Stimulated activated CD4-positive, alpha-beta T cell treated with anti-CD3 and anti-CD28 coated beads, Interleukin-1b, Interleukin-23, amount 100 ng/mL, for 48 hours (primary cell): ENCODE data around the gene MYOZ1.
"Not testable (repeated sequence)": the region's sequence is repeated elsewhere in the genome, so short reads cannot be mapped to it uniquely, and the experiment has no call there.

Source experiments
- DNase-seq: peaks from one replicate; pipeline ENCODE4 v3.0.0-alpha.2; 2020

MYOZ1 gene

GRCh38 chr10:73647211-73647874, 6.1 kb upstream of the MYOZ1 start:
- peak; percentile 17 for DNase-seq

- no peak for DNase-seq
Measured at GRCh38 chr10:73646598-73647041, 5.3 kb upstream of the MYOZ1 start.

GRCh38 chr10:73645251-73645650, 4.0 kb upstream of the MYOZ1 start:
- DNase-seq, result no peak

GRCh38 chr10:73644767-73645166, 3.5 kb upstream of the MYOZ1 start:
- DNase-seq, result no peak

- peak; percentile 22 for DNase-seq
Measured at GRCh38 chr10:73644015-73644743, 2.9 kb upstream of the MYOZ1 start.

GRCh38 chr10:73643362-73643761, 2.1 kb upstream of the MYOZ1 start:
- DNase-seq, result no peak

- no peak for DNase-seq
Measured at GRCh38 chr10:73639286-73639685, 2.0 kb downstream of the MYOZ1 start.

GRCh38 chr10:73635781-73636180, 5.5 kb downstream of the MYOZ1 start:
- no peak for DNase-seq

- no peak for DNase-seq
Measured at GRCh38 chr10:73634421-73634820, 6.9 kb downstream of the MYOZ1 start.

- no peak for DNase-seq
Measured at GRCh38 chr10:73629165-73629564, 12.1 kb downstream of the MYOZ1 start.

GRCh38 chr10:73628405-73628804, 12.9 kb downstream of the MYOZ1 start:
- DNase-seq, result no peak

GRCh38 chr10:73627300-73627699, 14.0 kb downstream of the MYOZ1 start:
- DNase-seq, result no peak

GRCh38 chr10:73625884-73626752, 15.2 kb downstream of the MYOZ1 start:
- peak; percentile 94 for DNase-seq

- DNase-seq, result no peak
Measured at GRCh38 chr10:73625004-73625883, 16.0 kb downstream of the MYOZ1 start.

- no peak for DNase-seq
Measured at GRCh38 chr10:73623056-73623455, 18.2 kb downstream of the MYOZ1 start.

- DNase-seq, result not testable (repeated sequence)
Measured at GRCh38 chr10:73620974-73621373, 20.3 kb downstream of the MYOZ1 start.

GRCh38 chr10:73617143-73617542, 24.1 kb downstream of the MYOZ1 start:
- DNase-seq, result not testable (repeated sequence)

- no peak for DNase-seq
Measured at GRCh38 chr10:73614720-73615119, 26.6 kb downstream of the MYOZ1 start.

GRCh38 chr10:73609116-73609515, 32.2 kb downstream of the MYOZ1 start:
- DNase-seq, result no peak

- DNase-seq, result no peak
Measured at GRCh38 chr10:73601486-73601921, 39.8 kb downstream of the MYOZ1 start.

GRCh38 chr10:73597346-73597745, 43.9 kb downstream of the MYOZ1 start:
- no peak for DNase-seq

- DNase-seq, result no peak
Measured at GRCh38 chr10:73593812-73594211, 47.5 kb downstream of the MYOZ1 start.
